B cell (primary cell): ENCODE results near the gene PRSS38. TPM values are rescaled to one million over a fixed set of nuclear protein-coding genes. Genes with fewer than 3 reads are reported as not detected.

Source experiments
- ATAC-seq: fragments of 200-7000 bp; cut with Tn5 transposase; one replicate; pipeline ENCODE4 v1.10.0; 2021; ENCODE audit warnings: low read depth, mild to moderate bottlenecking, moderate number of reproducible peaks, moderate library complexity
- CTCF ChIA-PET: fragments of 350-600 bp; sonication (Branson Sonifier 250); formaldehyde crosslinking; loops from one replicate; lab custom pipeline; 2021; ENCODE audit warnings: antibody characterized with exemption, inconsistent platforms; lab: Charles Lee
- POLR2A ChIA-PET: fragments of 350-600 bp; sonication (Branson Sonifier 250); formaldehyde crosslinking; loops from one replicate; lab custom pipeline; 2021; ENCODE audit warnings: antibody characterized with exemption; lab: Charles Lee
- DNase-seq: peaks from one replicate; pipeline ENCODE4 v3.0.0; 2013
- H2AFZ ChIP-seq: 2 replicates; pipeline ENCODE4 v1.6.1; 2012; ENCODE audit warnings: mild to moderate bottlenecking, low read depth, low read length; ENCODE audit not compliant: insufficient read depth, poor library complexity, severe bottlenecking
- H3K27ac ChIP-seq, 2 donors: 1 replicate in 1 of 2; 2 replicates in 1 of 2; pipeline ENCODE4 v1.5.1; 2012 to 2013; ENCODE audit warnings: low read length in 2 of 2, mild to moderate bottlenecking in 2 of 2, moderate library complexity in 1 of 2
- H3K27me3 ChIP-seq, 4 experiments: fragments of 200-600 bp in 1 of 4; sonication (generic) in 1 of 4; replicated peaks in 1 of 4; 1 replicate in 2 of 4; 2 replicates in 2 of 4; pipeline versions ENCODE4 v1.6.1 to v1.7.0; 2013 to 2016; ENCODE audit warnings: low read length in 3 of 4, mild to moderate bottlenecking in 2 of 4, mixed read lengths in 1 of 4, moderate library complexity in 1 of 4; ENCODE audit not compliant: insufficient read depth in 4 of 4, control insufficient read depth in 3 of 4; ENCODE audit errors: control extremely low read depth in 1 of 4
- H3K36me3 ChIP-seq, 2 experiments: replicated peaks in 1 of 2; 1 replicate in 1 of 2; 2 replicates in 1 of 2; pipeline versions ENCODE4 v1.6.1 to v1.7.1; 2013; ENCODE audit warnings: low read length in 1 of 2; ENCODE audit not compliant: insufficient read depth in 2 of 2, control insufficient read depth in 1 of 2; ENCODE audit errors: control extremely low read depth in 1 of 2, extremely low read depth in 1 of 2
- H3K4me1 ChIP-seq, 2 donors: fragments of 200-600 bp in 1 of 2; sonication (generic) in 1 of 2; 1 replicate in 1 of 2; 2 replicates in 1 of 2; pipeline versions ENCODE4 v1.5.1 to v1.6.1; 2013 to 2017; ENCODE audit warnings: low read length in 2 of 2; ENCODE audit not compliant: control insufficient read depth in 2 of 2, insufficient read depth in 2 of 2
- H3K4me2 ChIP-seq: replicated peaks from 2 replicates; pipeline ENCODE3; 2012; ENCODE audit warnings: mild to moderate bottlenecking, low read depth, low read length; ENCODE audit not compliant: poor library complexity, severe bottlenecking
- H3K4me3 ChIP-seq, 5 experiments: fragments of 200-600 bp in 1 of 5; sonication (generic) in 1 of 5; 1 replicate in 3 of 5; 2 replicates in 2 of 5; pipeline versions ENCODE4 v1.5.1 to v1.7.0; 2011 to 2016; ENCODE audit warnings: low read length in 4 of 5, mild to moderate bottlenecking in 4 of 5, low read depth in 2 of 5, control low read depth in 1 of 5, moderate library complexity in 1 of 5; ENCODE audit not compliant: insufficient read depth in 1 of 5; ENCODE audit errors: control extremely low read depth in 1 of 5, extremely low read depth in 1 of 5
- H3K79me2 ChIP-seq: fragments of 200-600 bp; sonication (generic); one replicate; pipeline ENCODE4 v1.6.0; 2016; ENCODE audit warnings: low read length; ENCODE audit not compliant: control insufficient read depth, insufficient read depth
- H3K9ac ChIP-seq: fragments of 200-600 bp; sonication (generic); 2 replicates; pipeline ENCODE4 v1.6.1; 2017; ENCODE audit warnings: mild to moderate bottlenecking, low read length, moderate library complexity
- H3K9me3 ChIP-seq, 3 donors: one replicate each; pipeline versions ENCODE4 v1.6.1 to v1.7.1; 2013; ENCODE audit warnings: low read length in 2 of 3; ENCODE audit not compliant: control insufficient read depth in 2 of 3, insufficient read depth in 1 of 3; ENCODE audit errors: control extremely low read depth in 1 of 3
- H4K20me1 ChIP-seq: 2 replicates; pipeline ENCODE4 v1.6.0; 2012; ENCODE audit warnings: mild to moderate bottlenecking, low read length; ENCODE audit not compliant: insufficient read depth, control insufficient read depth, poor library complexity, severe bottlenecking
- H3K27ac Mint-ChIP-seq: one replicate; pipeline ENCODE4 v1.8.0; 2021; ENCODE audit warnings: mixed read lengths
- H3K27me3 Mint-ChIP-seq: one replicate; pipeline ENCODE4 v1.8.0; 2021; ENCODE audit warnings: mixed read lengths
- H3K4me1 Mint-ChIP-seq: one replicate; pipeline ENCODE4 v1.8.0; 2021; ENCODE audit warnings: mixed read lengths
- H3K4me3 Mint-ChIP-seq: one replicate; pipeline ENCODE4 v1.8.0; 2021; ENCODE audit warnings: mixed read lengths
- H3K9me3 Mint-ChIP-seq: one replicate; pipeline ENCODE4 v1.8.0; 2022; ENCODE audit warnings: mixed read lengths; ENCODE audit not compliant: insufficient read depth
- CTCF ChIP-seq: fragments of 200-600 bp; IDR thresholded peaks from one replicate; pipeline ENCODE4 v1.8.0; 2022; ENCODE audit warnings: antibody characterized with exemption, mild to moderate bottlenecking
- EZH2 ChIP-seq: IDR thresholded peaks from 2 replicates; pipeline ENCODE4 v1.6.1; 2012; ENCODE audit warnings: borderline replicate concordance, low read depth, mild to moderate bottlenecking, moderate library complexity, low read length; ENCODE audit not compliant: insufficient read depth, poor library complexity, severe bottlenecking
- WGBS: methylation state at CpG from one replicate; pipeline ENCODE4 v1.1.5; 2013; ENCODE audit warnings: missing lambda C conversion rate; ENCODE audit not compliant: insufficient coverage; 5-methylcytosine and 5-hydroxymethylcytosine counted together
- intact Hi-C: fragments of 100-400 bp; cut with micrococcal nuclease; formaldehyde crosslinking; loops from one replicate; pipeline ENCODE4 v1.10.0; 2022
- polyA plus RNA-seq: library from polyadenylated mRNA; depleted of rRNA; stranded (reverse); fragments of >200 nt; gene quantifications from 2 replicates; pipeline ENCODE4 v1.2.3, GENCODE V29; 2012
- total RNA-seq, 2 donors: library from RNA; stranded (reverse); fragments of 120-200 nt in 1 of 2; gene quantifications; 1 replicate in 1 of 2; 2 replicates in 1 of 2; pipeline versions ENCODE4 v1.2.3 to v1.2.4, GENCODE V29; 2013 to 2022

Gene PRSS38
- total and polyA plus RNA-seq, 2 donors (not counting 1 experiment from before 2014, with no cell fraction given) = not detected

- ChIA-PET CTCF (no interaction called here), POLR2A (no interaction called here)
- no peaks in the 10 kb centered on the region for H4K20me1 ChIP-seq
- Mint-ChIP-seq H3K4me3 (no peak overlapping the region), H3K9me3 (no peaks in the 10 kb centered on the region), H3K27ac (no peak overlapping the region), H3K27me3 (no peaks in the 10 kb centered on the region), H3K4me1 (peaks cover 3% of the 10 kb centered on the region)
- no peak overlapping the region for H3K4me3 ChIP-seq
- peaks cover 0 to 10% of the 10 kb centered on the region in 2 donors for H3K4me1 ChIP-seq
- no peaks in the 10 kb centered on the region for H3K36me3 ChIP-seq
- WGBS = 87% methylated on average over 3 of the region's 6 CpGs
- H3K9ac ChIP-seq = no peak overlapping the region
- H3K4me2 ChIP-seq = no peak overlapping the region
- ATAC-seq = no peak
- no peak for TF ChIP-seq CTCF
- TF ChIP-seq EZH2 = no peak
- no peak for DNase-seq
- intact Hi-C loops = no loop called here
- H3K27me3 ChIP-seq = no peaks in the 10 kb centered on the region
- H3K79me2 ChIP-seq = no peaks in the 10 kb centered on the region
- H3K27ac ChIP-seq = no peak overlapping the region
- H2AFZ ChIP-seq = no peak overlapping the region
- no peaks in the 10 kb centered on the region for H3K9me3 ChIP-seq
Observed at GRCh38 chr1:227891955-227892488, 76.5 kb downstream of the PRSS38 start.

- H3K27ac Mint-ChIP-seq = no peak overlapping the region
- Histone ChIP-seq H3K36me3 (no peaks in the 10 kb centered on the region), H3K4me2 (no peak overlapping the region), H4K20me1 (no peaks in the 10 kb centered on the region), H3K9me3 (no peaks in the 10 kb centered on the region), H3K4me1 (peaks cover 0 to 6% of the 10 kb centered on the region in 2 donors), H3K9ac (no peak overlapping the region), H3K27ac (no peak overlapping the region), H3K79me2 (no peaks in the 10 kb centered on the region), H3K27me3 (no peaks in the 10 kb centered on the region), H2AFZ (no peak overlapping the region), H3K4me3 (no peak overlapping the region)
- H3K27me3 Mint-ChIP-seq = no peaks in the 10 kb centered on the region
- no peak overlapping the region for H3K4me3 Mint-ChIP-seq
- DNase-seq (no peak), ATAC-seq (no peak)
- TF ChIP-seq EZH2 (no peak), CTCF (no peak)
- POLR2A ChIA-PET = no interaction called here
- 82% methylated on average over 14 of the region's 17 CpGs for WGBS
- no peaks in the 10 kb centered on the region for H3K9me3 Mint-ChIP-seq
- CTCF ChIA-PET = no interaction called here
- H3K4me1 Mint-ChIP-seq = peaks cover 3% of the 10 kb centered on the region
- intact Hi-C loops = no loop called here
Observed at GRCh38 chr1:227892489-227893299, 77.2 kb downstream of the PRSS38 start.
